GM18858 (cell line): ENCODE data around the gene HAL.
A peak's percentile ranks its signal among the peaks of the same experiment; 100 is the strongest.

Experiments
- ATAC-seq: cut with Tn5 transposase; IDR thresholded peaks from one replicate; pipeline ENCODE4 v1.9.1; 2021; ENCODE audit not compliant: unreplicated experiment

Gene HAL

DNA sequence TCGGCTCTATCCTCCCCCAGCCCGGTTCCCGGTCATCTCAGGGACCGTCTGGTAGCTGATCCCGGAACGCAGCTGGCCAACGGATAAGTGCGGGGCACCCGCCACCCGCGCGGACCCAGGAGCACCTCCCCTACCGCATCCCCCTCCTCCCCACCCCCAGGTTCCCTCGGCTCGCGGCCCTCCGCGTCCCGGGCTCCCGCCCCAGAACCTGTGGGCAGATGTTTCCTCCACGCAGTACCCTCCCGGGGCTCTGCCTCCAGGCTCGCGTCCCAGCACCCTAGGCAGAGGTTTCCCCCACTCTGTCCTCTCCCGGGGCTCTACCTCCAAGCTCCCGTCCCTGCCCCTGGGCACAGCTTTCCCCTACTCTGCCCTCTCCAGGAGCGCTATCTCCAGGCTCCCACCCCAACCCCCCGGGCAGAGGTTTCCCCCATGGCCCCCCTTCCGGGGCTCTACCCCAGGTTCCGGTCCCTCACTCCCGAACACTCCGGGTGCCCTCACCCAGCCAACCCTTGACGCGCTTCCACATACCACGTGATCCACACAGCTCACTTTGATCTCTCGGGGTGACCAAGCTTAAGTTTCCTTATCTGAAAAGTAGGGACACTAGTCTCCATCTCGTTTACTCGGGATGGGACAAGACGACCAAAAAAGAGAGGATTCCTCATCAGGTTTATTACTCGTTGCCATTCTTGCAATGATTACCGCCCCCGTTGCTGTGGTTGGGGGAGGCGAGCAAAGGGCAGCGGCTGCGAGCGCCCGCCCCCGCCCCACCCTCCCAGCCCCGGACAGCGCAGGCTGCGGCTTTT, 53.4 kb downstream of the HAL start, which contains the start of gene CCDC38:
TSS of gene CCDC38 (minus strand) at position 91 of the 806 bp plus-strand sequence. CDS start 6,105 bp downstream, outside the sequence.
- peak; percentile 94 for ATAC-seq

DNA sequence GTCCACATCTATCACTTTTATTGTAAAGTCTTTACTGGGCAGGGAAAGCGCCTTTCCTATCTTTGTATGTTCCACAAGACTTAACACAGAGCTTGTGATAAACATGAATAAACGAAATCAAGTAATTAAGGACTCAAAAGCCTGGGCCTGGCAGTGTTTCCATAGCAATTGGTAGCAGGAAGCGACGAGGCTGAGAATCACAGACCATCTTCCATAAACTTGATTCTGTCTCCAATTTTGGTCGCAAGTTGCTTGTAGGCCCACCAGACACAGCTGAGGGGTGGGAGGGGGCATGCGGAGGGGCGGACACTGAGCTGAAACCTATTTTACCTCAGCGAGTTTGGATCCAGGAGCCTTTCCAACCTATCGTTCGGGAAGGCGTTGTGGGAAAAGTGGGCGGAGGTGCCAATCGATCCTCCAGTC, 54.0 kb downstream of the HAL start:
- no peak for ATAC-seq

DNA sequence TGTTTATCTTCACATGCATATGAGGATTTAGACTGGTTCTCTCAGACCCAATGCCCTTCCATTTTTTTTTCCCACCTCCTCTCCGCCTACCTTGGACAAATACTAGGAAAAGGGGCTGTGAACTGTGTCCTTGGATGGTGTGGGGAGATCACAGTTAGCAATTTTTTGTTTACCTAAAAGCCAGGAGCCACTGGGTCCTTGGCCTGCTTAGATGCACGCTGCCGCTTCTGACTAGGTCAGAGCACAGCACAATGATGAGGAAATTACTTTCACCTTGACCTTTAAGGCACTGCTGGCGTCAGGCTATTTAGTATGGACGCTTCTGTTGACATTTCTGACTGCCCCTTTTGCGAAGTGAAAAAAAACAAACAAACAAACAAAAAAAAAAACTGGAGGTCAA, 55.6 kb downstream of the HAL start:
- no peak for ATAC-seq
